ENCODE results near the gene KIAA0825.

KIAA0825 gene

GRCh38 chr5:94508461-94509148 is 109.8 kb downstream of the KIAA0825 start:
- no peak for DNase-seq

- no peak for DNase-seq
Measured at GRCh38 chr5:94505327-94506068, 112.9 kb downstream of the KIAA0825 start.

DNA sequence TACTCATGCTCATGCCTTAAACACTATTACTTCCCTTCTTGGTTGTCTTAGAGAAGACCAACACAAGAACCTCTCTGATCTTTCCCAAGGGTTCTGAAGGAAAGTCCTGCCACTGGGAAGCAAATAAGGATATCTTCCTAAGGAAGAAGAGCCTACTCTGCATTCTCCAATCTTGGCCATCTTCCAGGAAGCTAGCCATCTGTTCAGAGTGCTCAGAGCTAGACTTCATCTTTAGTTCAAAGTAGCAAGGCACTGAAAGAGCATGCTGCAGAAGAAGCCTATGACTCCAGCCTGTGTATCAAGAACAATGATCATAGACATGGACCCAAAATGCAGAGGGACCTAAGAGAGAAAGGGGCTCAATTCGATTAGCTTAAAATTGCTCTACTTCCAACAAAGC is 114.7 kb downstream of the KIAA0825 start:
- no peak for DNase-seq

- no peak for DNase-seq
Measured at GRCh38 chr5:94501365-94501764, 117.0 kb downstream of the KIAA0825 start.

GRCh38 chr5:94499806-94500205 is 118.6 kb downstream of the KIAA0825 start:
- no peak for DNase-seq

GRCh38 chr5:94498199-94498598 is 120.2 kb downstream of the KIAA0825 start:
- no peak for DNase-seq

- DNase-seq: no peak
Measured at GRCh38 chr5:94485067-94485466, 133.3 kb downstream of the KIAA0825 start.

- no peak for DNase-seq
Measured at GRCh38 chr5:94481059-94481458, 137.3 kb downstream of the KIAA0825 start.

GRCh38 chr5:94480486-94480885 is 137.9 kb downstream of the KIAA0825 start:
- no peak for DNase-seq

DNA sequence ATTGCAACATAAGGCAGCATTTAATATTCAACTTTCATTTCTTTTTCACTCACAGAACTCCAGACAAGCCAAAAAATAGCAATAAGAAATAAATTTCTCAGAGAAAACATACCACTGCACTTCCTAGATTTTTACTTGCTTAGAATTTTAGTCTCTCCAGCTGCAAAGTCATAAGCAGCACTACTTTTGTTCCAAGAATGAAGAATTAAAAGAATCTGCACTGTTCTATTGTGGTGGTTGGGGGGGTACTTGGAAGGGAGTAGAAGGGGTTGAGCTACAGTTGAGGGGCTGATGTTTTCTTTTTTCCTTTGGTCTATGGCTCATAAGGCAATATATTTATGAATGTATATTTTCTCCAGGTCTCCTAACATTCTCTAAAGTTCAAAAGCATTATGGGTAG is 144.5 kb downstream of the KIAA0825 start:
- no peak for DNase-seq

DNA sequence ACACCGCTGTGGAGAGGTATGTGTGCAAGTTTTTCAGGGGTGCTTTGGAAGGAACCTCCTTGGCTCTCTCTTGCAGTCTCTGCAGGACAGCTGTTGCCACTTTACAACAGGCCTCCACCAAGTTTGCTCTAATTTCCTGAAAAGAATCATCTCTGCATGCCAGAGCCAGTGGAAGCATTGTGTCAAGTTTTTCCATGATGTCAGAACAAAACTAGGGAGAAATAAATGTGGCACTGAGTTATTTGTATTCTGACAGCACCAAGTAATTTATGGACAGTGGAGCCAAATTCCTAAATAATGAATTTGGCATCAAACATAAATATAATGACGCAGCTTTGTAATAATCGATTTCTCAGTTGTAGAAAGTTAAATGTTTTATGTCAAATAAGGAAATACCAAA is 146.9 kb downstream of the KIAA0825 start:
- DNase-seq: peak; percentile 19

- no peak for DNase-seq
Measured at GRCh38 chr5:94470802-94471201, 147.6 kb downstream of the KIAA0825 start.

- no peak for DNase-seq
Measured at GRCh38 chr5:94469894-94470329, 148.5 kb downstream of the KIAA0825 start.

GRCh38 chr5:94467954-94468930 is 150.2 kb downstream of the KIAA0825 start:
- no peak for DNase-seq

DNA sequence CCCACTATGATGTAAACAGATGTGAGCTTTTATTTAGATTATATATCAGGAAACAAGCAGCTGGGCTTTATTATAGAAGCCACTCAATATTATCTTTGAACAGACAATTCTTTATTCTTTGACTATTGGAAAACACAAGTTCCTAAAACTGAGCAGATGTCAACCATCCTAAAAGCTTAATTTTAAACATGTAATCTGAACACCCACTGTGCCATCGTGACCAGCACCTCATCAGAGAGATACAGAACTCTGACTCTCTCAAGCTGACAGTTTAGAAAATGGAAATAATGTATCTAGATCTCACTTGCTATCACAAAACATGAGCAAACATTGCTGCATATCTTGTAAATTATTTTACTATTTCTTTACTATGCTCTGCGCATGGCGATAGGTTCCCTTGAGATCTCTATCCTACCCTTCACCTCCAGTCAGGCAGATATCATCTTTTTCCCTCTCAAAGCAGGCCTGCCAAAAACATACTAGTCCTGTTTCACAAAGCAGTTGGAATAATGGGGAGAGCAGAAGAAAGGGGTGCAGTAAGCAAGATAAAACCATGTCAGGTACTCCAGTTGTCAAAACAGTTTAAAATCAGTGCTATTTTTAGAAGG is 151.0 kb downstream of the KIAA0825 start:
- DNase-seq: no peak

GRCh38 chr5:94463739-94464138 is 154.7 kb downstream of the KIAA0825 start:
- DNase-seq: no peak

- no peak for DNase-seq
Measured at GRCh38 chr5:94461131-94461530, 157.3 kb downstream of the KIAA0825 start.

GRCh38 chr5:94459915-94460314 is 158.5 kb downstream of the KIAA0825 start:
- no peak for DNase-seq

DNA sequence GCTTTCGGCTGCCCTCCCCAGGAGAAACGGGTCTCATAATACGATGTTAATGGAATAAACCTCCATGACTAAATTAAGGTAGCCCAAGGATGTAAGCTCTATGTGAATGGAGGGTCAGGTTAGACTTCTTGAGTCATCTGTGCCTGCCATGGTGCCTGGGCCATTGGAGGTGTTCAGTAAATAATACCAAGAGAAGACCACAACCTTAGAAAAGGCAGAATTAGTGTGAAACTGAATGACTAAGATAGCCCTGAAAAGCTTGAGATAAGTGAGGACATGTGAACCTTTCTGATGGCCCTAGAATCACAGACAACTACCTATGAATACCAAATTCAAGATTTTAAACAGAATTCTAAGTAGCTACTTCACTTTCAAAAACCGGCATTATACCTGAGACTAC is 160.6 kb downstream of the KIAA0825 start:
- DNase-seq: no peak

DNA sequence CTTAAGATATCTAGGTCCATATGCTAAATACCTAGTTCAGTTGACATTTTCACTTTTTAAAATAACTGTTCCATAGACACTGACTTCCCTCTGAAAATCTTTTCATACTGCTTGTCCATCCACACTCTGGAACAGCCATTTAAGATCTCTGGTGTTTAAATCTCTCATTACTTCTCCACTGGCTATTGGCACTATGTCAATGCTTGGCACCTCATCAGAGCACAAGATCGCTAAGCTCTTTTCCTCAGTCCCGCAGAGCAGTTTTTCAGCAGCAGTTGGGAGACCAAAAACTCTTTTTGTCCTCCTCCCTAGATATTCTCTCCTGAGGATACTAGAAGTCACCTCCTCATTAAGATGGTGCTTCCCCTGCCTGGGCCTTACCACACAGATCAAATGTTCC is 172.7 kb downstream of the KIAA0825 start:
- DNase-seq: no peak

- DNase-seq: no peak
Measured at GRCh38 chr5:94442991-94443390, 175.4 kb downstream of the KIAA0825 start.

GRCh38 chr5:94442076-94442475 is 176.3 kb downstream of the KIAA0825 start:
- DNase-seq: no peak

GRCh38 chr5:94440015-94440414 is 178.4 kb downstream of the KIAA0825 start:
- DNase-seq: no peak

All from right hindlimb (tissue), 1 donor.